Keratinocyte (primary cell): ENCODE results near the gene HDGF. TPM values are rescaled to one million over a fixed set of nuclear protein-coding genes. Genes with fewer than 3 reads are reported as not detected.

Experiments
- DNase-seq: peaks from one replicate; pipeline ENCODE4 v3.0.0-alpha.2; 2011; ENCODE audit warnings: low read depth, missing footprints, low spot score
- FAIRE-seq: peaks from 2 replicates; lab custom pipeline; 2011; peaks lifted over from hg19 to GRCh38; lab: Jason Lieb, UNC
- H2AFZ ChIP-seq: 2 replicates; pipeline ENCODE4 v1.6.0; 2012; ENCODE audit warnings: low read length, control low read depth, inconsistent platforms; ENCODE audit not compliant: control insufficient read depth
- H3K27ac ChIP-seq: 2 replicates; pipeline ENCODE4 v1.5.1; 2011; ENCODE audit warnings: low read length; ENCODE audit not compliant: control insufficient read depth, insufficient read depth
- H3K27me3 ChIP-seq: 3 replicates; pipeline ENCODE4 v1.6.0; 2011; ENCODE audit warnings: low read length; ENCODE audit not compliant: control insufficient read depth, insufficient read depth; ENCODE audit errors: extremely low read depth
- H3K36me3 ChIP-seq, 2 experiments: 2 replicates in 1 of 2; 3 replicates in 1 of 2; pipeline ENCODE4 v1.5.1; 2011; ENCODE audit warnings: low read length in 2 of 2, mild to moderate bottlenecking in 1 of 2; ENCODE audit not compliant: control insufficient read depth in 2 of 2, insufficient read depth in 2 of 2; ENCODE audit errors: extremely low read depth in 1 of 2
- H3K4me1 ChIP-seq: 3 replicates; pipeline ENCODE4 v1.5.1; 2011; ENCODE audit warnings: low read length; ENCODE audit not compliant: control insufficient read depth, insufficient read depth; ENCODE audit errors: extremely low read depth
- H3K4me2 ChIP-seq: 3 replicates; pipeline ENCODE4 v1.6.0; 2011; ENCODE audit warnings: low read depth, low read length; ENCODE audit not compliant: control insufficient read depth, insufficient read depth; ENCODE audit errors: extremely low read depth
- H3K4me3 ChIP-seq, 3 experiments: fragments of 200-600 bp in 1 of 3; sonication (generic) in 1 of 3; 2 replicates in 2 of 3; 3 replicates in 1 of 3; pipeline ENCODE4 v1.5.1; 2011 to 2016; ENCODE audit warnings: low read length in 3 of 3, mild to moderate bottlenecking in 3 of 3, control low read depth in 2 of 3, inconsistent platforms in 1 of 3, low read depth in 1 of 3, mixed read lengths in 1 of 3, mixed run types in 1 of 3, moderate library complexity in 1 of 3; ENCODE audit not compliant: control insufficient read depth in 2 of 3, insufficient read depth in 2 of 3; ENCODE audit errors: extremely low read depth in 1 of 3
- H3K79me2 ChIP-seq: 2 replicates; pipeline ENCODE4 v1.6.0; 2012; ENCODE audit warnings: low read length; ENCODE audit not compliant: control insufficient read depth, insufficient read depth
- H3K9ac ChIP-seq: 3 replicates; pipeline ENCODE4 v1.6.0; 2011; ENCODE audit warnings: low read length; ENCODE audit not compliant: control insufficient read depth, insufficient read depth; ENCODE audit errors: extremely low read depth
- H3K9me1 ChIP-seq: 3 replicates; pipeline ENCODE4 v1.6.0; 2011; ENCODE audit warnings: low read length; ENCODE audit not compliant: control insufficient read depth, insufficient read depth; ENCODE audit errors: extremely low read depth
- H3K9me3 ChIP-seq: 2 replicates; pipeline ENCODE4 v1.5.1; 2012; ENCODE audit warnings: low read depth, low read length; ENCODE audit not compliant: control insufficient read depth
- H4K20me1 ChIP-seq: 3 replicates; pipeline ENCODE4 v1.6.0; 2011; ENCODE audit warnings: low read length; ENCODE audit not compliant: control insufficient read depth, insufficient read depth; ENCODE audit errors: extremely low read depth
- EZH2 ChIP-seq: IDR thresholded peaks from one replicate; pipeline ENCODE4 v1.6.1; 2012; ENCODE audit warnings: inconsistent platforms, mild to moderate bottlenecking, low read length, moderate library complexity
- dilution Hi-C: fragments of 300-500 bp; cut with MboI; formaldehyde crosslinking; loops from one replicate; pipeline ENCODE4 v1.7.0; 2020; ENCODE audit warnings: low sequenced_read_pairs; ENCODE audit not compliant: extremely low pct_ligation_motif_present
- polyA plus RNA-seq, 5 experiments: library from polyadenylated mRNA; depleted of rRNA in 3 of 5; stranded (reverse) in 3 of 5; stranded (forward) in 1 of 5; unstranded in 1 of 5; fragments of >200 nt; gene quantifications; 1 replicate in 1 of 5; 2 replicates in 3 of 5; 3 replicates in 1 of 5; pipeline versions ENCODE4 v1.2.1 to v1.2.3, GENCODE V29; 2011 to 2012; ENCODE audit warnings: missing spikeins in 2 of 5, low read depth in 1 of 5, low replicate concordance in 1 of 5
- TF ChIP-seq, protein P1 (sequence below), 3 experiments: IDR thresholded peaks in 1 of 3; conservative IDR thresholded peaks in 1 of 3; optimal IDR thresholded peaks in 1 of 3; 2 replicates in 2 of 3; 3 replicates in 1 of 3; pipeline versions ENCODE3 to v1.5.1; 2011; ENCODE audit warnings: low read length in 3 of 3, mild to moderate bottlenecking in 3 of 3, moderate library complexity in 2 of 3, control low read depth in 1 of 3, inconsistent platforms in 1 of 3; ENCODE audit not compliant: insufficient read depth in 2 of 3; ENCODE audit errors: extremely low read depth in 1 of 3

Gene HDGF
- polyA plus RNA-seq, 1 donor (not counting 4 experiments of a cell fraction or from before 2014, with no cell fraction given), result 240 TPM

DNA sequence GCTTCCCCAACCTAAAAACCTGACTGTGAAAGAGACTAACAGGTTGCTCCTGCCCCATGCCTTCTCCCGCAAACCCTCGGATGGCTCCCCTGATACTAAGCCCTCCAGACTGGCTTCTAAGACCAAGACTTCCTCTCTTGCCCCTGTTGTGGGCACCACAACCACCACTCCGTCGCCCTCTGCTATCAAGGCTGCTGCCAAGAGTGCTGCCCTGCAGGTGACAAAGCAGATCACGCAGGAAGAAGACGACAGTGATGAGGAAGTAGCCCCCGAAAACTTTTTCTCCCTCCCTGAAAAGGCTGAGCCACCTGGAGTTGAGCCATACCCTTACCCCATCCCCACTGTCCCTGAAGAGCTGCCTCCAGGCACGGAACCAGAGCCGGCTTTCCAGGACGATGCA is 35.2 kb upstream of the HDGF start:
- no peaks in the 10 kb centered on the region for H3K9me3 ChIP-seq
- no peak overlapping the region for H3K4me3 ChIP-seq
- H3K36me3 ChIP-seq, result peaks cover 21 to 31% of the 10 kb centered on the region in 2 experiments
- FAIRE-seq (no peak), DNase-seq (no peak)
- H4K20me1 ChIP-seq, result peaks cover 3% of the 10 kb centered on the region
- no peak overlapping the region for H3K9ac ChIP-seq
- H2AFZ ChIP-seq, result no peak overlapping the region
- no peaks in the 10 kb centered on the region for H3K9me1 ChIP-seq
- H3K27ac ChIP-seq, result no peak overlapping the region
- peaks cover 35% of the 10 kb centered on the region for H3K79me2 ChIP-seq
- no peak for TF ChIP-seq EZH2
- TF ChIP-seq, protein P1, sequence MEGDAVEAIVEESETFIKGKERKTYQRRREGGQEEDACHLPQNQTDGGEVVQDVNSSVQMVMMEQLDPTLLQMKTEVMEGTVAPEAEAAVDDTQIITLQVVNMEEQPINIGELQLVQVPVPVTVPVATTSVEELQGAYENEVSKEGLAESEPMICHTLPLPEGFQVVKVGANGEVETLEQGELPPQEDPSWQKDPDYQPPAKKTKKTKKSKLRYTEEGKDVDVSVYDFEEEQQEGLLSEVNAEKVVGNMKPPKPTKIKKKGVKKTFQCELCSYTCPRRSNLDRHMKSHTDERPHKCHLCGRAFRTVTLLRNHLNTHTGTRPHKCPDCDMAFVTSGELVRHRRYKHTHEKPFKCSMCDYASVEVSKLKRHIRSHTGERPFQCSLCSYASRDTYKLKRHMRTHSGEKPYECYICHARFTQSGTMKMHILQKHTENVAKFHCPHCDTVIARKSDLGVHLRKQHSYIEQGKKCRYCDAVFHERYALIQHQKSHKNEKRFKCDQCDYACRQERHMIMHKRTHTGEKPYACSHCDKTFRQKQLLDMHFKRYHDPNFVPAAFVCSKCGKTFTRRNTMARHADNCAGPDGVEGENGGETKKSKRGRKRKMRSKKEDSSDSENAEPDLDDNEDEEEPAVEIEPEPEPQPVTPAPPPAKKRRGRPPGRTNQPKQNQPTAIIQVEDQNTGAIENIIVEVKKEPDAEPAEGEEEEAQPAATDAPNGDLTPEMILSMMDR (optimal IDR thresholded peaks at IDR 0.05 in 1 of 3, IDR thresholded peaks at IDR 0.05 in 1 of 3, conservative IDR thresholded peaks at IDR 0.05 in 1 of 3; ENCODE audit: extremely low read depth in 1 of 3, insufficient read depth in 2 of 3, low read length in 3 of 3), result no peak
- dilution Hi-C loops, result no loop called here
- no peaks in the 10 kb centered on the region for H3K27me3 ChIP-seq
- H3K4me1 ChIP-seq, result no peaks in the 10 kb centered on the region
- no peak overlapping the region for H3K4me2 ChIP-seq

GRCh38 chr1:156785458-156785857 is 34.0 kb upstream of the HDGF start:
- peaks cover 38% of the 10 kb centered on the region for H3K79me2 ChIP-seq
- H3K4me2 ChIP-seq, result no peak overlapping the region
- H3K4me3 ChIP-seq, result no peak overlapping the region
- H3K27ac ChIP-seq, result no peak overlapping the region
- H3K36me3 ChIP-seq, result peaks cover 14 to 32% of the 10 kb centered on the region in 2 experiments
- no peak overlapping the region for H2AFZ ChIP-seq
- DNase-seq (no peak), FAIRE-seq (no peak)
- no peak overlapping the region for H3K9ac ChIP-seq
- H3K4me1 ChIP-seq, result no peaks in the 10 kb centered on the region
- dilution Hi-C loops, result no loop called here
- no peaks in the 10 kb centered on the region for H3K27me3 ChIP-seq
- peaks cover 3% of the 10 kb centered on the region for H4K20me1 ChIP-seq
- TF ChIP-seq EZH2, result no peak
- TF ChIP-seq, protein P1 (optimal IDR thresholded peaks at IDR 0.05 in 1 of 3, IDR thresholded peaks at IDR 0.05 in 1 of 3, conservative IDR thresholded peaks at IDR 0.05 in 1 of 3; ENCODE audit: extremely low read depth in 1 of 3, insufficient read depth in 2 of 3, low read length in 3 of 3), result no peak
- H3K9me3 ChIP-seq, result no peaks in the 10 kb centered on the region
- H3K9me1 ChIP-seq, result no peaks in the 10 kb centered on the region
